ENCODE measurements around the gene SH3RF2.
"Not testable (repeated sequence)": the region's sequence is repeated elsewhere in the genome, so short reads cannot be mapped to it uniquely, and the experiment has no call there.

The SH3RF2 gene

GRCh38 chr5:145954140-145954539, 17.8 kb downstream of the SH3RF2 start:
- not testable (repeated sequence) for DNase-seq

- DNase-seq, result no peak
These were observed 21.0 kb downstream of the SH3RF2 start for GRCh38 chr5:145957388-145957787.

GRCh38 chr5:145958436-145958835, 22.1 kb downstream of the SH3RF2 start:
- no peak for DNase-seq

GRCh38 chr5:145960166-145960565, 23.8 kb downstream of the SH3RF2 start:
- DNase-seq, result no peak

GRCh38 chr5:145960848-145961600, 24.6 kb downstream of the SH3RF2 start:
- DNase-seq, result no peak

GRCh38 chr5:145962001-145962400, 25.6 kb downstream of the SH3RF2 start:
- no peak for DNase-seq

GRCh38 chr5:145964008-145964407, 27.6 kb downstream of the SH3RF2 start:
- not testable (repeated sequence) for DNase-seq

GRCh38 chr5:145965804-145966203, 29.4 kb downstream of the SH3RF2 start:
- no peak for DNase-seq

- DNase-seq, result no peak
These were observed 30.9 kb downstream of the SH3RF2 start for GRCh38 chr5:145967296-145967695.

GRCh38 chr5:145968970-145969713, 32.8 kb downstream of the SH3RF2 start:
- DNase-seq, result no peak

- DNase-seq, result no peak
These were observed 33.3 kb downstream of the SH3RF2 start for GRCh38 chr5:145969714-145970092.

GRCh38 chr5:145971108-145971507, 34.7 kb downstream of the SH3RF2 start:
- no peak for DNase-seq

- no peak for DNase-seq
These were observed 35.3 kb downstream of the SH3RF2 start for GRCh38 chr5:145971701-145972100.

GRCh38 chr5:145975001-145975360, 38.6 kb downstream of the SH3RF2 start:
- no peak for DNase-seq

- DNase-seq, result peak in 1 of 5 donors; percentile 10
These were observed 39.1 kb downstream of the SH3RF2 start for GRCh38 chr5:145975361-145976066.

- DNase-seq, result no peak
These were observed 40.2 kb downstream of the SH3RF2 start for GRCh38 chr5:145976431-145977155.

GRCh38 chr5:145978171-145978570, 41.8 kb downstream of the SH3RF2 start:
- DNase-seq, result no peak

- DNase-seq, result no peak
These were observed 42.3 kb downstream of the SH3RF2 start for GRCh38 chr5:145978708-145979107.

- DNase-seq, result no peak
These were observed 43.2 kb downstream of the SH3RF2 start for GRCh38 chr5:145979270-145980223.

- no peak for DNase-seq
These were observed 43.9 kb downstream of the SH3RF2 start for GRCh38 chr5:145980259-145980658.

- DNase-seq, result no peak
These were observed 44.3 kb downstream of the SH3RF2 start for GRCh38 chr5:145980718-145981117.
